Measurements from ENCODE around the gene NHS. TPM values are rescaled to one million over a fixed set of nuclear protein-coding genes. Genes with fewer than 3 reads are reported as not detected.

Gene NHS
- total RNA-seq, 4 donors from 2014 or later = 6.9 to 16.9 (median 9.9) TPM

DNA sequence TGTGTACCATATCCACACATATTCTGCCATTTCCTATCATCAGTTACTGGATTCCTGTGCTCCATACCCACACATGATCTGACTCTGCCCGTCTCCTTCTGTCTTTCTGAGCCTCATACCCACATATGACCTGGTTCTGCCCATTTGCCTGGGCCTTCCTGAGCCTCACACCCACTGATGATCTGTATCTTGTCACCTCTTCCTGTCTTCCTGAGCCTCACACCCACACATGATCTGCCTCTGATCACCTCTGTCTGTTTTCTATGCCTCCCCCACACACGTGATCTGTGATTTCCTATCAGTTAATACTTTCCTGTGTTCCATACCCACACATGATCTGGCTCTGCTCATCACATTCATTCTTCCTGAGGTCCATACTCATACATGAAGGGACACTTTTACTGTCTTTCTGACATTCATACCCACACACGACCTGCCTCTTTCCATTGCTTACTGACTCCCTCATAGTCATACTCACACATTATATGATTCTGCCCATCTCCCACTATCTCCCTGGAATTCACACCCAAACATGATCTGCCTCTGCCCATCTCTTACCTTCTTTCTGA, 394.8 kb downstream of the NHS start:
- no peaks in the 10 kb centered on the region for H3K4me1 ChIP-seq
- no peak overlapping the region for H3K27ac ChIP-seq
- TF ChIP-seq, protein P1, sequence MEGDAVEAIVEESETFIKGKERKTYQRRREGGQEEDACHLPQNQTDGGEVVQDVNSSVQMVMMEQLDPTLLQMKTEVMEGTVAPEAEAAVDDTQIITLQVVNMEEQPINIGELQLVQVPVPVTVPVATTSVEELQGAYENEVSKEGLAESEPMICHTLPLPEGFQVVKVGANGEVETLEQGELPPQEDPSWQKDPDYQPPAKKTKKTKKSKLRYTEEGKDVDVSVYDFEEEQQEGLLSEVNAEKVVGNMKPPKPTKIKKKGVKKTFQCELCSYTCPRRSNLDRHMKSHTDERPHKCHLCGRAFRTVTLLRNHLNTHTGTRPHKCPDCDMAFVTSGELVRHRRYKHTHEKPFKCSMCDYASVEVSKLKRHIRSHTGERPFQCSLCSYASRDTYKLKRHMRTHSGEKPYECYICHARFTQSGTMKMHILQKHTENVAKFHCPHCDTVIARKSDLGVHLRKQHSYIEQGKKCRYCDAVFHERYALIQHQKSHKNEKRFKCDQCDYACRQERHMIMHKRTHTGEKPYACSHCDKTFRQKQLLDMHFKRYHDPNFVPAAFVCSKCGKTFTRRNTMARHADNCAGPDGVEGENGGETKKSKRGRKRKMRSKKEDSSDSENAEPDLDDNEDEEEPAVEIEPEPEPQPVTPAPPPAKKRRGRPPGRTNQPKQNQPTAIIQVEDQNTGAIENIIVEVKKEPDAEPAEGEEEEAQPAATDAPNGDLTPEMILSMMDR (IDR thresholded peaks at IDR 0.05) = no peak
- TF ChIP-seq POLR2A (IDR thresholded peaks at IDR 0.05) = no peak
- H3K36me3 ChIP-seq = no peaks in the 10 kb centered on the region
- 84 to 85% methylated on average over 3 of the region's 3 CpGs for WGBS, 2 donors
- H3K4me3 ChIP-seq (replicated peaks in 1 of 3) = no peak overlapping the region
- H3K9me3 ChIP-seq = no peaks in the 10 kb centered on the region
- intact Hi-C loops (cut with DNase I) = no loop called here
- H3K27me3 ChIP-seq = no peaks in the 10 kb centered on the region
- no peak for DNase-seq

DNA sequence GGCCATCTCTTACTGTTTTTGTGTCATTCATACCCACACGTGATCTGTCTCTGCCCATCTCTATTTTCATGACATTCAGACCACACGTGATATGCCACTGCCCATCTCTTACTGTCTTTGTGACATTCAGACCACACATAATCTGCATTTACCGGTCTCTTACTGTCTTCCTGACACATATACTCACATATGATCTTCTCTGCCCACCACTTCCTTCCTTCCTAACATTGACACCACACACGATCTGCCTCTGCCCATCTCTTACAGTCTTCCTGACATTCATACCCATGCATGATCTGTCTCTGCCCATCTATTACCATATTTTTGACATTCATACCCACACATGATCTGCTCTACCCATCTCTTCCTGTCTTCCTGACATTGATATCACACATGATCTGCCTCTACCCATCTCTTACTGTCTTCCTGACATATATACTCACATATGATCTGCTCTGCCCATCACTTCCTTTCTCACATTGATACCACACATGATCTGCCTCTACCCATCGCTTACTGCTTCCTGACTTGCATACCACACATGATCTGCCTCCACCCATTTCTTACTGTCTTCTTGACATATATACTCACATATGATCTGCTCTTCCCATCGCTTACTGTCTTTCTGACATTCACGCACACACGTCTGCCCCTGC, 398.3 kb downstream of the NHS start:
- no peaks in the 10 kb centered on the region for H3K27me3 ChIP-seq
- no peaks in the 10 kb centered on the region for H3K9me3 ChIP-seq
- no peak for DNase-seq
- H3K36me3 ChIP-seq = no peaks in the 10 kb centered on the region
- H3K4me1 ChIP-seq = no peaks in the 10 kb centered on the region
- intact Hi-C loops (cut with DNase I) = no loop called here
- no peak overlapping the region for H3K27ac ChIP-seq
- H3K4me3 ChIP-seq (replicated peaks in 1 of 3) = no peak overlapping the region
- TF ChIP-seq POLR2A (IDR thresholded peaks at IDR 0.05) = no peak
- TF ChIP-seq, protein P1 (IDR thresholded peaks at IDR 0.05) = no peak
- WGBS, 2 donors = 80% methylated on average over 8 of the region's 8 CpGs

DNA sequence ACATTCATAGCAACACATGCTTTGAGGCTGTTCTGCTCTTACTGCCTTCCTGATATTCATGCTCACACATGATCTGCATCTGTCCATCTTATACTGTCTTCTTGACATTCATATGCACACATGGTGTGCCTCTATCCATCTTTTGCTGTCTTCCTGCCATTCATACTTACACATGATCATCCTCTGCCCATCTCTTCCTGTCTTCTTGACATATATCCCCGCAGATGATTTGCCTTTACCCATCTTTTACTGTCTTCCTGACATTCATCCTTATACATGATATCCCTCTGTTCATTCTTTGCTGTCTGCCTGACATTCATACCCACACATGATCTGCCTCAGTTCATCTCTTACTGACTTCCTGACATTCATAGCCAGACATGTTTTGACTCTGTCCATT, 399.1 kb downstream of the NHS start:
- no peaks in the 10 kb centered on the region for H3K27me3 ChIP-seq
- WGBS, 2 donors = 76 to 88% methylated on average over 1 of the region's 1 CpG
- no peak overlapping the region for H3K4me3 ChIP-seq (replicated peaks in 1 of 3)
- no peaks in the 10 kb centered on the region for H3K9me3 ChIP-seq
- no peak for DNase-seq
- H3K4me1 ChIP-seq = no peaks in the 10 kb centered on the region
- intact Hi-C loops (cut with DNase I) = no loop called here
- no peaks in the 10 kb centered on the region for H3K36me3 ChIP-seq
- TF ChIP-seq, protein P1 (IDR thresholded peaks at IDR 0.05) = no peak
- no peak for TF ChIP-seq POLR2A (IDR thresholded peaks at IDR 0.05)
- no peak overlapping the region for H3K27ac ChIP-seq

DNA sequence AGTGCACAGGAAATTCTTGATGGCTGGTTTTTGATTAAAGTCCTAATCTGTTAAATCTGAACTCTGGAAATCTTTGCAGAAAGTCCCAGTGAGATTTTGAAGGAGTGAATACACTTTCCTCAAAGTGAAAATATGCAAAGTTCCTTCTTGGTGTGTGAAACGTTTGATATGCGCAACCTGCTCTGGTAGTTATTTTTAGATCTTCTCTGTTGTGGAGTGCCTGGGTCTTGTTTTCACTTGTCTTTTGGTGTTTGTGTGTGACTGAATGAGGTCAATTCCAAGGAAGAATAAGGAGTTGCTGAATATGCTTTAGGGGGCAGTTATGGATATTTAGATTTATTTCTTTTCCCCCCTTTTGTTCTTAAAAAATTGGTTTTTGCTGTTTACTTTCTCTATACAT, 404.0 kb downstream of the NHS start:
- Histone ChIP-seq H3K4me1 (no peaks in the 10 kb centered on the region), H3K4me3 (replicated peaks in 1 of 3) (no peak overlapping the region), H3K9me3 (no peaks in the 10 kb centered on the region), H3K27me3 (no peaks in the 10 kb centered on the region), H3K36me3 (no peaks in the 10 kb centered on the region), H3K27ac (no peak overlapping the region)
- TF ChIP-seq, protein P1 (IDR thresholded peaks at IDR 0.05) = no peak
- no peak for TF ChIP-seq POLR2A (IDR thresholded peaks at IDR 0.05)
- intact Hi-C loops (cut with DNase I) = no loop called here
- 4 to 68% methylated on average over 2 of the region's 2 CpGs for WGBS, 2 donors
- no peak for DNase-seq

DNA sequence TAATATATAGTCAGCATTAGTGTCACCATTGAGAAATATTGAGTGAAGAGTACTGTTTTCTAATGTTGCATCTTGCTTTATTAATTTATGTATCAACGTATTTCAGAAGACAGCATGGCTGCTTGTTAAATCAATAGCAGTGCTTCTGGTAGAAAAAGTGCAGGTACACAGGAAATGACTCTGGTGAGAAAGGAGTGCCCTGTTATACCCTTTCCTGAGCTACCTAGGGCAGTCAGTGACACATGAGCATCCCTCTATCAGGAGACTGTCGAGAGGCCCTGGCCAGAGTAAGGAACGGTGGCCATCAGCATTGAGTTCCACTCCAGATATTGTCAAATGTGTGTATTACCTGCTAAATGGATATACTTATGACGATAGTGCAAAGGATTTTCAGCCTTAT, 404.4 kb downstream of the NHS start:
- Histone ChIP-seq H3K9me3 (no peaks in the 10 kb centered on the region), H3K27me3 (no peaks in the 10 kb centered on the region), H3K4me3 (replicated peaks in 1 of 3) (no peak overlapping the region), H3K27ac (no peak overlapping the region), H3K4me1 (no peaks in the 10 kb centered on the region), H3K36me3 (no peaks in the 10 kb centered on the region)
- TF ChIP-seq, protein P1 (IDR thresholded peaks at IDR 0.05) = no peak
- TF ChIP-seq POLR2A (IDR thresholded peaks at IDR 0.05) = no peak
- WGBS, 2 donors = 80 to 85% methylated on average over 2 to 4 of the region's 4 CpGs
- intact Hi-C loops (cut with DNase I) = no loop called here
- DNase-seq = no peak

Measured in thyroid gland (tissue), 4 donors.